Activated CD8-positive, alpha-beta memory T cell treated with anti-CD3 and anti-CD28 coated beads, Interleukin-2, amount 50 U/mL, for 24 hours (primary cell): ENCODE data around the gene NYNRIN.

Experiments
- DNase-seq: peaks from one replicate; pipeline ENCODE4 v3.0.0-alpha.2; 2020; ENCODE audit errors: extremely low read depth

The NYNRIN gene

DNA sequence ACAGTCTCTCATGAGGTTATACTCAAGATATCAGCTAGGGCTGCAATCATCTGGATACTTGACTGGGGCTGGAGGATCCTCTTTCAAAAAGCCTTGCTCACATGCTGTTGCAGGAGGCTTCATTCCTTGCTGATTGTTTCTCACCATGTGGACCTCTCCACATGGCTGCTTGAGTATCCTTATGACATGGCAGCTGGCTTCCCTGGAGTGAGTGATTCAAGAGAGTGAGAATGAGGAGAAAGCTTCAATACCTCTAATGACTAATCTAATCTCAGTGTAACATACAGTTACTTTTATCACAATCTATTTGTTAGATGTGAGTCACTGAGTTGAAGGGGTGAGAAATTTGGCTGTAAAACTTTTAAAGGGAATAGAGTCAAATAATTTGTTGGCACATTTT, 58.2 kb downstream of the NYNRIN start:
- no peak for DNase-seq

DNA sequence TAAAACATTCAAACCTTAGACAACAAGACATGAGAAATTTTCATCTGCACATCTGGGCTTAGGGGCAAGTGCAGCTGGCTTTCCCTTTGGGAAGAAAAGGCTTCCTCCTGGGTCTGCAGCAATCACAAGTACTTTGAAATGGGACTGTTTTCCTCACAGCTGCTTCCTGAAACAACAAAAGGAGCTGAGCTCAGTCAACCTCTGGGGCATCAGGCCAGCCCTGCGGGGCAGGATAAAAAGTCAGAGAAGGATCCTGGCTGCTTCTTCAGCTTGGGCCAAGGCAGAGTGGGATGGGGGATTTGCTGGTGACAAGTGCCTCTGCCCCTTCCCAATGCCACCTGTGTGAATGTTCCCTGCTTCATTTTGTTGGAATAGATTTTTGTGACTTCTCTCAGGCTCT, 59.9 kb downstream of the NYNRIN start:
- DNase-seq = no peak

GRCh38 chr14:24459331-24459730, 60.5 kb downstream of the NYNRIN start:
- DNase-seq = no peak

- no peak for DNase-seq
Measured at GRCh38 chr14:24461336-24461735, 62.5 kb downstream of the NYNRIN start.

- DNase-seq = no peak
Measured at GRCh38 chr14:24463017-24463883, 64.4 kb downstream of the NYNRIN start.

DNA sequence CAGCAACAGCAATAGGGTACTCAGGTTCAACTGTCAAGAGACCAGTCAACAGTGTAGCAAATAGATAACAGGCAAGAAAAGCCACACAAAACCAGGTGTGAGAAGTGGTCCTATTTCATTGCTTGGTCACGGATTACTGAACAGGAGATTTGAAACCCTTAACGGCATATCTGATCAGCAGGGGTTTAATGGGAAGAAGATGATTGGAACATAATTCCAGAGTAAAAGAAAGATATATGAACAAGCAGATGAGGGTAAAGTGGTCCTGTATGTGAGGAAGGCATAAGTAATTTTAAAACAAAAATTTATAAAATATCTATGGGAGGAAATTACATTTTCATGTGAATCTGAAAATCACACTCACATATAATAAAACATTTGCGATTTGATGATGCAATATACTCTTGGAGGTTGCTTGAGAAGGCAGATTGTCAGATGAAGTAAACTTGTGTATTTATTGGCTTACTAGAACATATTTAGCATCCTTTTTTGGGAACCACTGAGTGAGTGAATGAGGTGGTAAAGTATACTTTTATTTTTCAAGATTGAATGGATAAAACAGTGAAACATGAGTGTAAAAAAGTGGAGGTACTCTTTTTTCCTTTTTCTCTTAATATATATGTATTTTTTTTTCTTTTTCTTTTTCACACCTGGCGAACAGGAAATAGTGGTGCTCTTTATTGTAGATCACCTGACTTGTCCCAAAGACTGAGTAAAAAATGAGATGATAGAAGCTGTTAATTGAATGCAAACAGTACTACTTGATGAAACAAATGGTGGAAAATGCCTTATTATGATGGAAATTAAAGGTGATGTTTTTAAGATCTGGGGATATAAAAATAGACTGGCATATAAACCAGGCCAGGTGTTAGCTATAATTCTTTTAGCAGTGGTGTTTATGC, 65.3 kb downstream of the NYNRIN start:
- no peak for DNase-seq

- no peak for DNase-seq
Measured at GRCh38 chr14:24465368-24465767, 66.6 kb downstream of the NYNRIN start.

DNA sequence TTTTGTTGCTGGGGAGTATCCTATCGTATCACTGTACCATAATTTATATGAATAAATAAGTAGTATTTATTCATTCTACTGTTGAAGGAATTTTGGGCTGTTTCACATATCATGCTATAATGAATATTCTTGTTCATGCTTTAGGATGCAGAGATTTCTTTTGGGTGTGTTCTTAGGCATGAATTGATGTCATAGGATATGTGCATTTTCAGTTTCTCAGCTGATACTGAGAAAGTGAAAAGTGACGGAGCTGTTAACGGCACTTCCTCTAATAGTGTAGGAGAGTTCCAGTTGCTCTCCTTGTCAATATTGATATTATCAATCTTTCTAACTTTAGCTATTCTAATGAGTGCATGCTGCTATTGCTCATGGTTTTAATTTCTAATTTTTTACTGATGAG, 67.0 kb downstream of the NYNRIN start:
- DNase-seq = no peak
